B cell (primary cell): Measurements from ENCODE around the gene ALPL. TPM values are rescaled to one million over a fixed set of nuclear protein-coding genes. Genes with fewer than 3 reads are reported as not detected.

Source experiments
- ATAC-seq: fragments of 200-7000 bp; cut with Tn5 transposase; one replicate; pipeline ENCODE4 v1.10.0; 2021; ENCODE audit warnings: low read depth, mild to moderate bottlenecking, moderate number of reproducible peaks, moderate library complexity
- CTCF ChIA-PET: fragments of 350-600 bp; sonication (Branson Sonifier 250); formaldehyde crosslinking; loops from one replicate; lab custom pipeline; 2021; ENCODE audit warnings: antibody characterized with exemption, inconsistent platforms; lab: Charles Lee
- POLR2A ChIA-PET: fragments of 350-600 bp; sonication (Branson Sonifier 250); formaldehyde crosslinking; loops from one replicate; lab custom pipeline; 2021; ENCODE audit warnings: antibody characterized with exemption; lab: Charles Lee
- DNase-seq: peaks from one replicate; pipeline ENCODE4 v3.0.0; 2013
- H2AFZ ChIP-seq: 2 replicates; pipeline ENCODE4 v1.6.1; 2012; ENCODE audit warnings: mild to moderate bottlenecking, low read depth, low read length; ENCODE audit not compliant: insufficient read depth, poor library complexity, severe bottlenecking
- H3K27ac ChIP-seq, 2 donors: 1 replicate in 1 of 2; 2 replicates in 1 of 2; pipeline ENCODE4 v1.5.1; 2012 to 2013; ENCODE audit warnings: low read length in 2 of 2, mild to moderate bottlenecking in 2 of 2, moderate library complexity in 1 of 2
- H3K27me3 ChIP-seq, 4 experiments: fragments of 200-600 bp in 1 of 4; sonication (generic) in 1 of 4; replicated peaks in 1 of 4; 1 replicate in 2 of 4; 2 replicates in 2 of 4; pipeline versions ENCODE4 v1.6.1 to v1.7.0; 2013 to 2016; ENCODE audit warnings: low read length in 3 of 4, mild to moderate bottlenecking in 2 of 4, mixed read lengths in 1 of 4, moderate library complexity in 1 of 4; ENCODE audit not compliant: insufficient read depth in 4 of 4, control insufficient read depth in 3 of 4; ENCODE audit errors: control extremely low read depth in 1 of 4
- H3K36me3 ChIP-seq, 2 experiments: replicated peaks in 1 of 2; 1 replicate in 1 of 2; 2 replicates in 1 of 2; pipeline versions ENCODE4 v1.6.1 to v1.7.1; 2013; ENCODE audit warnings: low read length in 1 of 2; ENCODE audit not compliant: insufficient read depth in 2 of 2, control insufficient read depth in 1 of 2; ENCODE audit errors: control extremely low read depth in 1 of 2, extremely low read depth in 1 of 2
- H3K4me1 ChIP-seq, 2 donors: fragments of 200-600 bp in 1 of 2; sonication (generic) in 1 of 2; 1 replicate in 1 of 2; 2 replicates in 1 of 2; pipeline versions ENCODE4 v1.5.1 to v1.6.1; 2013 to 2017; ENCODE audit warnings: low read length in 2 of 2; ENCODE audit not compliant: control insufficient read depth in 2 of 2, insufficient read depth in 2 of 2
- H3K4me2 ChIP-seq: replicated peaks from 2 replicates; pipeline ENCODE3; 2012; ENCODE audit warnings: mild to moderate bottlenecking, low read depth, low read length; ENCODE audit not compliant: poor library complexity, severe bottlenecking
- H3K4me3 ChIP-seq, 5 experiments: fragments of 200-600 bp in 1 of 5; sonication (generic) in 1 of 5; 1 replicate in 3 of 5; 2 replicates in 2 of 5; pipeline versions ENCODE4 v1.5.1 to v1.7.0; 2011 to 2016; ENCODE audit warnings: low read length in 4 of 5, mild to moderate bottlenecking in 4 of 5, low read depth in 2 of 5, control low read depth in 1 of 5, moderate library complexity in 1 of 5; ENCODE audit not compliant: insufficient read depth in 1 of 5; ENCODE audit errors: control extremely low read depth in 1 of 5, extremely low read depth in 1 of 5
- H3K79me2 ChIP-seq: fragments of 200-600 bp; sonication (generic); one replicate; pipeline ENCODE4 v1.6.0; 2016; ENCODE audit warnings: low read length; ENCODE audit not compliant: control insufficient read depth, insufficient read depth
- H3K9ac ChIP-seq: fragments of 200-600 bp; sonication (generic); 2 replicates; pipeline ENCODE4 v1.6.1; 2017; ENCODE audit warnings: mild to moderate bottlenecking, low read length, moderate library complexity
- H3K9me3 ChIP-seq, 3 donors: one replicate each; pipeline versions ENCODE4 v1.6.1 to v1.7.1; 2013; ENCODE audit warnings: low read length in 2 of 3; ENCODE audit not compliant: control insufficient read depth in 2 of 3, insufficient read depth in 1 of 3; ENCODE audit errors: control extremely low read depth in 1 of 3
- H4K20me1 ChIP-seq: 2 replicates; pipeline ENCODE4 v1.6.0; 2012; ENCODE audit warnings: mild to moderate bottlenecking, low read length; ENCODE audit not compliant: insufficient read depth, control insufficient read depth, poor library complexity, severe bottlenecking
- H3K27ac Mint-ChIP-seq: one replicate; pipeline ENCODE4 v1.8.0; 2021; ENCODE audit warnings: mixed read lengths
- H3K27me3 Mint-ChIP-seq: one replicate; pipeline ENCODE4 v1.8.0; 2021; ENCODE audit warnings: mixed read lengths
- H3K4me1 Mint-ChIP-seq: one replicate; pipeline ENCODE4 v1.8.0; 2021; ENCODE audit warnings: mixed read lengths
- H3K4me3 Mint-ChIP-seq: one replicate; pipeline ENCODE4 v1.8.0; 2021; ENCODE audit warnings: mixed read lengths
- H3K9me3 Mint-ChIP-seq: one replicate; pipeline ENCODE4 v1.8.0; 2022; ENCODE audit warnings: mixed read lengths; ENCODE audit not compliant: insufficient read depth
- CTCF ChIP-seq: fragments of 200-600 bp; IDR thresholded peaks from one replicate; pipeline ENCODE4 v1.8.0; 2022; ENCODE audit warnings: antibody characterized with exemption, mild to moderate bottlenecking
- EZH2 ChIP-seq: IDR thresholded peaks from 2 replicates; pipeline ENCODE4 v1.6.1; 2012; ENCODE audit warnings: borderline replicate concordance, low read depth, mild to moderate bottlenecking, moderate library complexity, low read length; ENCODE audit not compliant: insufficient read depth, poor library complexity, severe bottlenecking
- WGBS: methylation state at CpG from one replicate; pipeline ENCODE4 v1.1.5; 2013; ENCODE audit warnings: missing lambda C conversion rate; ENCODE audit not compliant: insufficient coverage; 5-methylcytosine and 5-hydroxymethylcytosine counted together
- intact Hi-C: fragments of 100-400 bp; cut with micrococcal nuclease; formaldehyde crosslinking; loops from one replicate; pipeline ENCODE4 v1.10.0; 2022
- polyA plus RNA-seq: library from polyadenylated mRNA; depleted of rRNA; stranded (reverse); fragments of >200 nt; gene quantifications from 2 replicates; pipeline ENCODE4 v1.2.3, GENCODE V29; 2012
- total RNA-seq, 2 donors: library from RNA; stranded (reverse); fragments of 120-200 nt in 1 of 2; gene quantifications; 1 replicate in 1 of 2; 2 replicates in 1 of 2; pipeline versions ENCODE4 v1.2.3 to v1.2.4, GENCODE V29; 2013 to 2022

The ALPL gene
- total and polyA plus RNA-seq, 2 donors (not counting 1 experiment from before 2014, with no cell fraction given), result 1.6 to 12.2 TPM

- TF ChIP-seq CTCF, result no peak
- TF ChIP-seq EZH2, result no peak
- ChIA-PET CTCF (interaction anchor here (1.0 to 1.4 kb wide), 3 partner anchors 64 to 342 kb away, joined by 3 to 5 read pairs (median 3); partner anchors contain the start of gene ALPL), POLR2A (no interaction called here)
- H3K27ac ChIP-seq, result no peak overlapping the region
- H3K36me3 ChIP-seq, result no peaks in the 10 kb centered on the region
- Mint-ChIP-seq H3K4me3 (no peak overlapping the region), H3K9me3 (no peaks in the 10 kb centered on the region), H3K4me1 (peaks cover 1% of the 10 kb centered on the region), H3K27ac (no peak overlapping the region), H3K27me3 (peaks cover 9% of the 10 kb centered on the region)
- no peak for DNase-seq
- no peaks in the 10 kb centered on the region for H4K20me1 ChIP-seq
- WGBS, result 64% methylated on average over 11 of the region's 11 CpGs
- H3K4me1 ChIP-seq, result no peaks in the 10 kb centered on the region
- no peak for ATAC-seq
- intact Hi-C loops, result no loop called here
- no peaks in the 10 kb centered on the region for H3K79me2 ChIP-seq
- no peak overlapping the region for H2AFZ ChIP-seq
- H3K4me3 ChIP-seq, result no peak overlapping the region
- H3K9ac ChIP-seq, result no peak overlapping the region
- peaks cover 0 to 7% (median 0%) of the 10 kb centered on the region in 3 donors for H3K9me3 ChIP-seq
- peaks cover 0 to 20% (median 6%) of the 10 kb centered on the region in 4 experiments for H3K27me3 ChIP-seq
- H3K4me2 ChIP-seq, result no peak overlapping the region
Observed at GRCh38 chr1:21573475-21573874, 64.3 kb downstream of the ALPL start.

- Histone ChIP-seq H2AFZ (no peak overlapping the region), H3K4me3 (no peak overlapping the region), H3K9ac (no peak overlapping the region), H3K79me2 (no peaks in the 10 kb centered on the region), H3K36me3 (no peaks in the 10 kb centered on the region), H3K27me3 (peaks cover 0 to 20% (median 6%) of the 10 kb centered on the region in 4 experiments), H3K27ac (no peak overlapping the region), H3K4me1 (no peaks in the 10 kb centered on the region), H3K9me3 (peaks cover 0 to 7% (median 0%) of the 10 kb centered on the region in 3 donors), H4K20me1 (no peaks in the 10 kb centered on the region), H3K4me2 (no peak overlapping the region)
- Mint-ChIP-seq H3K9me3 (no peaks in the 10 kb centered on the region), H3K27me3 (peaks cover 9% of the 10 kb centered on the region), H3K4me3 (no peak overlapping the region), H3K27ac (no peak overlapping the region), H3K4me1 (peaks cover 1% of the 10 kb centered on the region)
- ATAC-seq (no peak), DNase-seq (peak; percentile 46)
- 8% methylated on average over 8 of the region's 11 CpGs for WGBS
- intact Hi-C loops, result loop anchor here (2.0 kb wide), 1 partner anchor 65 kb away; the partner anchor contains the start of gene ALPL
- TF ChIP-seq CTCF, result peak; percentile 14
- TF ChIP-seq EZH2, result no peak
- CTCF ChIA-PET, result interaction anchor here (1.0 to 1.1 kb wide), 2 partner anchors 203 to 342 kb away, joined by 3 to 5 read pairs; no protein-coding TSS in a partner anchor
- POLR2A ChIA-PET, result no interaction called here
Observed at GRCh38 chr1:21573971-21574465, 64.8 kb downstream of the ALPL start.
